Activated T-helper 1 cell treated with Interleukin-2 at 50 U/mL for 16 hours (primary cell): ENCODE measurements around the gene PCDHGB3.
"Not testable (repeated sequence)": the region's sequence is repeated elsewhere in the genome, so short reads cannot be mapped to it uniquely, and the experiment has no call there.

Source experiments
- DNase-seq: peaks from one replicate; pipeline ENCODE4 v3.0.0-alpha.2; 2020; ENCODE audit warnings: low read depth

PCDHGB3 gene

GRCh38 chr5:141392429-141393198 is 22.6 kb downstream of the PCDHGB3 start, which contains the start of gene PCDHGA8:
PCDHGA8 (plus strand) TSS chr5:141392633; CDS start chr5:141392814, 181 bp downstream.
- DNase-seq, result no peak

GRCh38 chr5:141393267-141393666 is 23.2 kb downstream of the PCDHGB3 start:
- no peak for DNase-seq

- DNase-seq, result not testable (repeated sequence)
Observed at GRCh38 chr5:141394401-141395187, 24.6 kb downstream of the PCDHGB3 start.

- not testable (repeated sequence) for DNase-seq
Observed at GRCh38 chr5:141397756-141398551, 27.9 kb downstream of the PCDHGB3 start, which contains the start of gene PCDHGB5. PCDHGB5 (plus strand) TSS chr5:141397947; CDS start chr5:141398128, 181 bp downstream.

GRCh38 chr5:141398608-141399007 is 28.6 kb downstream of the PCDHGB3 start:
- DNase-seq, result no peak

- no peak for DNase-seq
Observed at GRCh38 chr5:141399555-141400258, 29.7 kb downstream of the PCDHGB3 start.

GRCh38 chr5:141402553-141403243 is 32.7 kb downstream of the PCDHGB3 start, which contains the start of gene PCDHGA9:
PCDHGA9 (plus strand) TSS chr5:141402778; CDS start chr5:141402953, 175 bp downstream.
- no peak for DNase-seq

- DNase-seq, result no peak
Observed at GRCh38 chr5:141403387-141403786, 33.3 kb downstream of the PCDHGB3 start.

GRCh38 chr5:141407790-141408505 is 37.9 kb downstream of the PCDHGB3 start, which contains the start of gene PCDHGB6:
PCDHGB6 (plus strand) TSS chr5:141408021; CDS start chr5:141408203, 182 bp downstream.
- not testable (repeated sequence) for DNase-seq

- no peak for DNase-seq
Observed at GRCh38 chr5:141409598-141410306, 39.7 kb downstream of the PCDHGB3 start.

GRCh38 chr5:141411575-141411974 is 41.5 kb downstream of the PCDHGB3 start:
- DNase-seq, result no peak

GRCh38 chr5:141412854-141413539 is 43.0 kb downstream of the PCDHGB3 start, which contains the start of gene PCDHGA10:
PCDHGA10 (plus strand) TSS chr5:141412987; CDS start chr5:141413176, 189 bp downstream.
- peak; percentile 21 for DNase-seq

- no peak for DNase-seq
Observed at GRCh38 chr5:141413540-141414069, 43.6 kb downstream of the PCDHGB3 start.

- DNase-seq, result not testable (repeated sequence)
Observed at GRCh38 chr5:141414548-141415274, 44.7 kb downstream of the PCDHGB3 start.

GRCh38 chr5:141415275-141415618 is 45.2 kb downstream of the PCDHGB3 start:
- DNase-seq, result not testable (repeated sequence)

- not testable (repeated sequence) for DNase-seq
Observed at GRCh38 chr5:141417494-141418172, 47.6 kb downstream of the PCDHGB3 start, which contains the start of gene PCDHGB7. PCDHGB7 (plus strand) TSS chr5:141417677; CDS start chr5:141417860, 183 bp downstream.
